GM19023 (cell line): ENCODE results near the gene NHERF2.

Experiments
- ATAC-seq: cut with Tn5 transposase; IDR thresholded peaks from one replicate; pipeline ENCODE4 v1.9.1; 2021; ENCODE audit warnings: mild to moderate bottlenecking, moderate library complexity; ENCODE audit not compliant: unreplicated experiment

The NHERF2 gene

DNA sequence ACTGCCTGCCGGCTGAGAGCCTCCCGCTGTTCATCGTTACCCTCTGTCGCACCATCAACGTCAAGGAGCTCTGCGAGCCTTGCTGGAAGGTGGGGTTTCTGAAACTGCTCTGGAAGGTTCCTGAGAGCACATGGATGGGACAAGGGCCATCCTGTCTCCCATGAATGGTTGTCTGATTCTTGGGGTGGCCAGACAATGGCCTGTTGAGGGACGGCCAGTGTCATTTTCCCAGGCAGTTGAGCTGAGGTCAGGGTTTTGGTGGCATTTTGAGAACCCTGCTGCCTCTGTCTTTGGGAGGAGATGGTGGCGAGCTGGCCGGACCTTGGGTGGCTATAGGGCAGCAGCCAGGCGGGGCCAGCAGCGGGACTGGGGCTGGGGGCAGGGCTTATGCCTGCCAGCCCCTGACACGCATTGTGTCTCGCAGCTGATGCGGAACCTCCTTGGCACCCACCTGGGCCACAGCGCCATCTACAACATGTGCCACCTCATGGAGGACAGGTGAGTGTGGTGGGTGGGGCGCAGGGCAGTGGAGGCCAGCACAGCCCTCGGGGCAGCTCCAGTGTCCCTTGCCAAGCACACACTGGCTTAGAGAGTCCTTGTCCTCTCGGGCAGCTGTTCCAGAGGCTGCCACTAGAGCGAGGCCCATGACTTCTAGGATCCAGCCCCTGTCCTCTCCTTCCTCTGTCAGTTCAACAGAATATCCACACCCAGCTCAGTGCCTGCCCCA lies 30.1 kb downstream of the NHERF2 start:
- no peak for ATAC-seq

DNA sequence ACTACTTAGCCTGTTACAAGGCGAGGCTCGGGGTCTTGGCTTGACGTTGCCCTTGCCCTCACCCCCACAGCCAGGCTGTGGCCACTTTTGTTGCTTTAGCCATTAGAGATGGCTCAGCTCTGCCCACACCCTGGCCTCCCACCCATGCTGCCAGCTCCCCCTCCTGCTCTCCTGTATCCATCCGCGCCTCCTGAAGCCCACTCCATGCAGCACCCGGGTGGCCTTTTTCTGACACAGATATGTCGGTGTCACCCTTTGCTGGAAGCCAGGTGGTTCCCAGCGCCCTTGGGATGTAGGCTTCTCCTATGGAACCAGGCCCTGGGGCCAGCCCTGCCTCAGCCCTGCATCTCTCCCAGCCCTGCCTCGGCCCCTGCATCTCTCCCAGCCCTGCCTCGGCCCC lies 30.7 kb downstream of the NHERF2 start:
- ATAC-seq = no peak

DNA sequence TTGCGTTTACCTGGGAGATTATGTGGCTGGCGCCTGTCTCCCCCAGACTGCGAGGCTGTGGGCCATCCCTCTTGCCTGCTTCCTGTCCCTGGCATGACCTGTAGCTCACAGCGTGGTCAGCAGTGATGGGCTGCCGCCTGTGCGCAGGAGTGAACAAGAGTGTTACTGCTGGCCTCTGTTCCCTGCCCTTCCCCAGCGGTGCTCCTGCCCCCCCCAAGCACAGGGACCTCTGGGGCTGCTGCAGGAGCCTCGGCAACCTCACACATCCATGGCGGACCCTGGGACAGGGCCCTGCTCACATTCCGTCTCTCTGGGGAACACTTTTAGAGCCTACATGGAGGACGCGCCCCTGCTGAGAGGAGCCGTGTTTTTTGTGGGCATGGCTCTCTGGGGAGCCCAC lies 31.7 kb downstream of the NHERF2 start:
- no peak for ATAC-seq

DNA sequence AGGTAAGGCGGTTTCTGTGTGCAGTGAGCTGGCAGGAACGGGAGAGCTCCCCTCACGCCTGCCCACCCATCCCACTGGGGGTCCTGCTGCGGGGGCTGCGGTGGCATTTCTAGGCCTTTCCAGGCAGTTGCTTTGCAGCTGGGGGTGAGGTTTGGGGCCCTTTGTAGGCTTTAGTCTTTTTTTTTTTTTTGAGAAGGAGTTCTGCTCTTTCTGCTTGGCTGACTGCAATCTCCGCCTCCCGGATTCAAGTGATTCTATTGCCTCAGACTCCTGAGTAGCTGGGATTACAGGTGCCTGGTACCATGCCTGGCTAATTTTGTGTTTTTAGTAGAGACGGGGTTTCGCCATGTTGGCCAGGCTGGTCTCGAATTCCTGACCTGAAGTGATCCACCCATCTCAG lies 32.2 kb downstream of the NHERF2 start:
- ATAC-seq = no peak

DNA sequence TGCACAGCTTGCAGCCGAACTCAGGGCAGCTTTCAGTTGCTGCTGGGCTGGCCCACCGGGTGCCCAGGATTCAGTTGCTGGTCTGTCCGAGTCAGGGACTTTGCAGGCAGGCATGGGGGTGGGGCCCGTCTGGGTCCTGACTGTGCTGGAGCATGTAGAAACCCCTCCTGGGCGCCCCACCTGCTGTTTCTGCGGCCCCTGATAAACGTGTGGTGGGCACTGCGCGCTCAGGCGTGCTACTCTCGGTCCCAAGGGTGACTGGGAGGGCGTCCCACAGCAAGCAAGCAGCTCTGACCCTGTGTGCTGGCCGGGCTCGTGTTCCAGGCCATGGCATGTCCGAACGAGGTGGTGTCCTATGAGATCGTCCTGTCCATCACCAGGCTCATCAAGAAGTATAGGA lies 33.6 kb downstream of the NHERF2 start:
- no peak for ATAC-seq

DNA sequence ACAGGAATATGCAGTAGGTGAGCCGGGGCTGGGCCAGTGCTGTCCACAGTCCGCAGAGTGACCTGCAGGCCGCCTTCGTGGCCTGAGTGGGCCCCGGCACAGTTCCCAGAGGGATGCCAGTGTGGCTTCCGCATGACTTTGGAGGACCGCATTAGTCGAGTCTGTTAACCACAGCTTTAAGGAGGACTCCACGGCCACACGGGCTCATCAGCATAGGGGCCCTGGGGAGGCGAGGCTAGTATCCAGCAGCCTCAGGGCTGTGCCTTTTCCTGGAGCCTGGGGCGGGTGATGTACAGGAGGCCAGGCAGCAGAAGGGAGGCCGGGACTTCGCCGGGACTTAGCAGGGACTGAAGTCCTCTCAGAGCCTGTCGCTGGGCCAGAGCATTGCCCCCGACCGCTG lies 34.3 kb downstream of the NHERF2 start:
- no peak for ATAC-seq

DNA sequence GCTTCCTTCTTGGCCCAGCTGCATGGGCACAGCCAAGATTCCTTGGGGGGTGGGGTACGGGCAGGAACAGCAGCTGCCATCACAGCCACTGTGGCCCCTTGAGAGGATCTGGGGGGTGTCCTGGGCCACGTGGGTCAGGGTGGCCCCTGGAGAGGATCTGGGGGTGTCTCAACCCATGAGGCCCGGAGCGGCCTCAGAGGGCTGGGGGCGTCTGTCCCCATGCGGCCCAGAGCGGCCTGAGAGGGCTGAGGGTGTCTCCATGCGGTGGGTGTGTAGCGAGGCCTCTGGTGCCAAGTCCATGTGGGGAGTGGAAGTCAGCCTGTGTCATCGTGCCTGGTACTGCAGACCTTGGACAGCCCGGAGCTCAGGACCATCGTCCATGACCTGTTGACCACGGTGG lies 34.8 kb downstream of the NHERF2 start:
- ATAC-seq = no peak

DNA sequence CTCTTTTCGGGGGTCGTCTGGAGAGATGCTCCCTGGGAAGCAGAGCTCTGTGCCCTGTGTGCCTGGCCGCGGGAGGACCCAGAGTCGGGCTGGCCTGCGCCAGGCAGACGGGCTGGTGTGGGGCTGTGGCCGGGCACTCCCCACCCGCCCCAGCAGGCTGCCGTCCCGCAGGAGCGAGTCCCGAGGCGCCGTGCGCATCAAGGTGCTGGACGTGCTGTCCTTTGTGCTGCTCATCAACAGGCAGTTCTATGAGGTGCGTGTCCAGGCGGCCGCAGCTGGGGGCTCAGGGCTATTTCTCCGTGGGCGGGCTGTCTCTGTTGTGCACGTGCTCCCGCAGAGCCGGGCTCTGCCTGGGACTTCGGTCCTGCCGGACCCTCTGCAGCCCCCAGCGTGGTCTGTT lies 36.1 kb downstream of the NHERF2 start:
- no peak for ATAC-seq

DNA sequence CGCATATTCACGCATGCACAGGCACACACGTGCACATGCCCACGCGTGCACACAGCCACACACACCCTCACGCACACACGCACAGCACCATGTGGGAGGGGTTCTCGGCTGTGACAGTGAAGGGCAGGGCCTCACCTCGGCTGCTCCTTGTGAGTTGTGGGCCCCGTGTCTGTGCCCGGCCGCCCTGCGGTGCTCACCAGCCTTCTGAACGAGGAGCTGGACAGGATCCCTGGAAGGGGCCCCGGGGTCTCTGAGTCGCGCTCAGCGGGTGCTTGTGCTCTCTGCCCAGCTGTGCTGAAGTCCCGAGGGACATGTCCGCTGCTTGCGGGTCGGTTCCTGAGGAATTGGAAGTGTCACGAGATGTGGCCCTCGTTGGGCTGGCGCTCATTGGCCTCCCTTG lies 37.2 kb downstream of the NHERF2 start:
- ATAC-seq = no peak

DNA sequence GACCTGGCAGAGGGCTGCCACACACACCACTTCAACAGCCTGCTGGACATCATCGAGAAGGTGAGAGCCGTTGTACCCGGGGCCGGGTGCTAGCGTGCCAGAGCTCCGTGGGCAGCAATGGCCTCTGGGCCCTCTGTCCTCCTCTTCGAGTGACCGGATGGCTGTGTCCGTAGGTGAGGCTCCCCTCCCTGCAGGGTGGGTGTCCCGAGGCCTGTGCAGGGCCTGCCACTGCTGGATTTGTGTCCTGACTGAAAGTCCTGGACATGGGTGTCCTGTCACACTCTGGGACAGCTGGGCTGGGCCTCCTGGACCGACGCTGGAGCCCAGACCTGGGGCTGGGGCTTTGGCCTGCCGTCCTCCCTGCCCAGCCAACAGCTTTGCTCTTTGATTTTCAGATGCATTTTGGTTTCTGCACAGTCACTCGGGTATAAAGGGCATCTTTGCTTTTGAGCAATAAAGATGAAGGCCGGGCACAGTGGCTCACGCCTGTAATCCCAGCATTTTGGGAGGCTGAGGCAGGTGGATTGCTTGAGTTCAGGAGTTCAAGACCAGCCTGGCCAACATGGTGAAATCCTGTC lies 37.8 kb downstream of the NHERF2 start:
- no peak for ATAC-seq

DNA sequence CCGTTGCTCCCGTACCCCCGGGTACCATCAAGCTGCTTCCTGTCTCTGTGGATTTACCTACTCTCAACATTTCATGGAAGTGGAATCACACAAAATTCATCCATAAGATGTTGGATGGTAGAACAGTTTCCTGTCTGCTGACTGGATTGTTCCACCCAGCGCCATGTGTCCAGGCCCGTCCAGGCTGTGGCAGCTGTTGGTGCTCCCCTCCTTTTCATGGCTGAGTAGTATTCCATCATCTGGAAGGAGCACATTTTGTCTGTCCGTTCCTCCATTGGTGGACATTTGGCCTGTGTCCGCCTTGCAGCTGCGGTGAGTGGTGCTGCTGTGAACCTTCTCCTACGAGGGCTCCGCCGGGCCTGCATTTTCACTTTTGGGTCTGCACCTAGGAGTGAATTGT lies 39.4 kb downstream of the NHERF2 start:
- no peak for ATAC-seq

DNA sequence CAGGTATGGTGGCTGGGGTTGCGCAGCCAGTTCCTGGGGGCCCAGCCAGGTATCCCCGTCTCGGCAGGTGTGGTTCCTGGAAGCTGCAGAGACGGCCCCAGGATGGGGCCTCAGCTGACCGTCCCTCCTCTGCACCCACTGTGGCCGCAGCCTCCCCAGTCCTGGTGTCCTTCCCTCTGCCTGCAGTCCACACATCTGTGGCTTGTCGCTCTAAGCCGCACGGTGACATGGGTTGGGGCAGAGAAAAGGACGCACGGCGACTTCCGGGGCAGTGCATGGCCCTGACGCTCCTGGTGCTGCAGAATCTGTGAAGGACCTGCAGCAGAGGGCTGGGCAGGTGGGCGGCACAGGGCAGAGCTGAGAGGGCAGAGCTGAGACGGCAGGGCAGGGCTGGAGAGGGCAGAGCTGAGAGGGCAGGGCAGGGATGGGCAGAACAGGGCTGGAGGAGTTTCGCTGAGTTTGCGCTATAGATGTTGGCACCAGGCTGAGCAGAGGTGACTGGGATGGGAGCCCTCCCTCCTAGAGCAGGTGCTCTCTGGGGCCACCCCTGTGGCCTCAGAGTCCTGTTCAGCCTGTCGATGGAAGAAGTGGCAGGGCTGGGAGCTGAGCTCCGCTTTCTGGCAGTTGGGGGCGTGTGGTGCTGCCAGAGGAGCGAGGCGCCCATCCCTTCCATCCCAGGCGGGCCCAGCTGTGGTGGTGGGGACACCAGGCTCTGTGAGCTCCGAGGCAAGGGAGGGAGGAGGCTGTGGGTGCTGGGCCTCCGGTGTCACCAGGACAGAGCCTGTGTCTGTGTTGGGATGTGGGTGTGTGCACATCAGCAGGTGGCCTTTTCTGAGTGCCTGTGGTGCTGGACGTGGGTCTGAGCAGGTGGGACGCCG lies 44.1 kb downstream of the NHERF2 start:
- ATAC-seq = no peak

DNA sequence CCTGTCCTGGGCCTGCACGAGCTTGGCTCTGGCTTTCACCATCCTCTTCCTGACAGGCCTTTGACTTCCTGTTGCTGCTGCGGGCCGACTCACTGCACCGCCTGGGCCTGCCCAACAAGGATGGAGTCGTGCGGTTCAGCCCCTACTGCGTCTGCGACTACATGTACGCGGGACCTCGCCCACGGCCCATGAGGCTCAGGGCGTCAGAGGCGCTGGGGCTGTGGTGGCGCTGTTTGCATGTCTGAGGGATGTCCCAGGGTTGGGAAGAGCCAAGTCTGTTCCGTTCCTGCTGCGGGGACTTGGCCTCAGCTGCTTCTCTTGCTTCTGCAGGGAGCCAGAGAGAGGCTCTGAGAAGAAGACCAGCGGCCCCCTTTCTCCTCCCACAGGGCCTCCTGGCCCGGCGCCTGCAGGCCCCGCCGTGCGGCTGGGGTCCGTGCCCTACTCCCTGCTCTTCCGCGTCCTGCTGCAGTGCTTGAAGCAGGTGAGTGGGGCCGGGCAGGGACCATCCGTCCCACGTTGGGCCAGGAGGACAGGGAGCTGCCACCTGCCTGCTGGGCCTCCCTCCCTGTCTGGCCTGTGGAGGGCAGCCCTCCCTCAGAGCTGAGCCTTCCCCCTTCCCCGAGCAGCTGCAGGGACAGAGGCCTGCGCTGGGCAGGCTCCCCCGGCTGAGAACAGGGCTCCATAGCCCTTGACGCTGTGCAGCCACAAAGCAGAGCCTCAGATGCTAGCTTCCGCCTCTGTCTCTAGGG lies 44.9 kb downstream of the NHERF2 start:
- ATAC-seq = no peak

DNA sequence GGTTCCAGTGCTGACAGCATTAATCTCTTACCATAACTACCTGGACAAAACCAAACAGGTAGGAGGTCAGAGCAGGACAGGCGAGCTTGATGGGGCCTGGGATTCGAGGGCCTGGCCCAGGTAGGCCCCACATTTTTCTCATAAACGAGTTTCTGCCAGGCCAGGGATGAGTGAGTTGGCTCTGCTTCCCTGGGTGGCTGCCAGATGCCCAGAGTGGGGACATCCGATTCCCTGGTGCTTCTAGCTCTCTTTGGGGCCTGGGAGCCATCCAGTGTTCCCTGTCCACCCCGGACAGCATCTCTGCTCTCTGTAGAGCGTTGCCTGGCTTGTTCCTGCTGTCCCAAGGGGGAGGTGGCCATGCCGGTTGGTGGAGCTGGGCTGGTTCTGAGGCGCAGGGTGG lies 46.2 kb downstream of the NHERF2 start:
- ATAC-seq = no peak

DNA sequence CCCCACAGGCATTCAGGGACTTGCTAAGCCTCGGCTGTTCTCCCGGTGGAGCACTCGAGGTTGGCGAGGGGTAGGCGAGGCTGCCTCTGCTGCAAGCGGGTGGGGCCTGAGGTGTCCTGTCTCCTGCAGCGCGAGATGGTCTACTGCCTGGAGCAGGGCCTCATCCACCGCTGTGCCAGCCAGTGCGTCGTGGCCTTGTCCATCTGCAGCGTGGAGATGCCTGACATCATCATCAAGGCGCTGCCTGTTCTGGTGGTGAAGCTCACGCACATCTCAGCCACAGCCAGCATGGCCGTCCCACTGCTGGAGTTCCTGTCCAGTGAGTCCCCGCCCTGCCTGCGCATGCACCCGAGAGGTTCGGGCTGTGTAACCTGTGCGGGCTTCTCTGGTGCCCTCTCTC lies 47.4 kb downstream of the NHERF2 start:
- no peak for ATAC-seq

DNA sequence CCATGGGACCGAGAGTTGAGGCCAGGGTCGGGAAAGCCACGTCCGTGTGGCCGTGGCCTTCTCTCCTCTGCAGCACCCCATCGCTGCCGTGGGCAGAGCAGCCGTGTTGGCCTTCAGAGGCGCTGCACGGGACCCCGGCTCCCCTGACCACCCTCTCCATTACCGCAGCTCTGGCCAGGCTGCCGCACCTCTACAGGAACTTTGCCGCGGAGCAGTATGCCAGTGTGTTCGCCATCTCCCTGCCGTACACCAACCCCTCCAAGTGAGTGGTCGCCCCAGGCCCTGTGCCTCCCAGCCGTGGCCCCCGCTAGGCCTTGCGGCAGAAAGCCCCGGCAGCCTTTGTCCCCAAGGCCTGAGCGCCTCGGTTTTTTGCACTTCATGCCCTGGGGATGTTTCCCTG lies 48.9 kb downstream of the NHERF2 start:
- no peak for ATAC-seq

DNA sequence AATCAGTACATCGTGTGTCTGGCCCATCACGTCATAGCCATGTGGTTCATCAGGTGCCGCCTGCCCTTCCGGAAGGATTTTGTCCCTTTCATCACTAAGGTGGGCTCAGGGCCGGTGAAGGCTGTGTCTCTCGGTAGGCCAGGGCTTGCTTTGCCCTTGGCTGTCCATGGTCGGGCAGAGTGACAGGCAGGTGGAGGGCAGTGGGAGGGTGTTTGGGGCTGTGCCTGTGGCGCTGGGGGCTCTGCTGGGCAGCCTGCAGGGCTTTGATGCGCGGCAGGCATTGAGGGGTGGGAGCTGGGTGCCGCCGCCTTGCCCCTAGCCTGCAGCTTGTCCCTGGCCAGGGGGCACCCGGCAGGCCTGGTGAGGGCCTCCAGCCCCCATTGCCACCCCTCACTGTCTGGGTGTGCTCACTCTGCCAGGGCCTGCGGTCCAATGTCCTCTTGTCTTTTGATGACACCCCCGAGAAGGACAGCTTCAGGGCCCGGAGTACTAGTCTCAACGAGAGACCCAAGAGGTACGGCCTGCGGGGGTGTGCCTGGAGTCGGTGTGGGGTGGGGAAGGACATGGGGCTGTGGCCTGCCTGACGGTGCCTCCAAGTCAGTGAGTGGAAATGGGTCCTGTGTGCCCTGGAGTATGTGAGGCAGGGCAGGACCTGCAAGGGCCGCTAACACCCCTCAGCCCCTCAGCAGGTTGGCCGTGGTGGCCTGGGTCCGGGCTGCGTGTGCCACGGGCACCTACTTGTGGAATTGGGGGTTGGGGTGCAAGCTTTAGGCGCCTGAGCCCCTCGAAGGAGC lies 49.6 kb downstream of the NHERF2 start:
- no peak for ATAC-seq

DNA sequence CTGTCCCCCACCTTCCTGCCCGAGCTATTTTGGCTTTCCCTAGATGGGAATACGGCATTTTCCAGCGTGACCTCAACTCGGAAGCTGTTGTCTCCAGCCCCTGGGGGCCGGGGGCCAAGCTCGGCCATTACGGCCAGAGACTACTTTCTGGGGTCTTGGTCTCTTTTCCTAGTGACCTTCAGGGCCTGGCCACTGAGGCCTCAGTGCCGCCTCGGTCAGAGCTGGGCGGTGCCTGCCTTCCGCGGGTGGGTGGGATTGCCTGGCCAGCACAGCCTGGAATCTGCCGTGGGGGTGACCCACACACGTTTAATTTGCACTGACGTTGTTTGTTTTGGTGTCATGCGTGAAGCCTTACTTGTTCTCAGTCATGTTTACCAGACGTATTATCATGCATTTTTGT lies 50.3 kb downstream of the NHERF2 start:
- ATAC-seq = no peak

DNA sequence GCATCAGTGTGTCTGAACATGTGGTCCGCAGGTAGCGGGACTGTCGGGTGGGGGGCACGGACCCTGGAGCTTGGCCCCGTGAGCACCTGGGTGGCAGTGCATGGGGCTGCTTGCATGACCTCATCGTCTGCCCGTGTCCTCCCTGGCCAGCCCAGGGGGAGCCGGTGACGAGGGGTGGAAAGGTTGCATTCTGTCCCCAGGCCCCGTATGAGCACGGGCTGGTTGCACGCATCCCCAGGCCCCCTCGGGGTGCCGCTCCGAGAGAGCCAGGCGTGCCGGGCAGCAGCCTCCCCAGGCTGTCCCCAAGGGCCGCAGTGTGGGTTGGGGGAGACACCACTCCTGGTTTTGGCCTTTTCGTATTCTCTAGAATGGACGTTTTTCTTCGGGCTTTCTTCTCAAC lies 51.0 kb downstream of the NHERF2 start:
- ATAC-seq = no peak

DNA sequence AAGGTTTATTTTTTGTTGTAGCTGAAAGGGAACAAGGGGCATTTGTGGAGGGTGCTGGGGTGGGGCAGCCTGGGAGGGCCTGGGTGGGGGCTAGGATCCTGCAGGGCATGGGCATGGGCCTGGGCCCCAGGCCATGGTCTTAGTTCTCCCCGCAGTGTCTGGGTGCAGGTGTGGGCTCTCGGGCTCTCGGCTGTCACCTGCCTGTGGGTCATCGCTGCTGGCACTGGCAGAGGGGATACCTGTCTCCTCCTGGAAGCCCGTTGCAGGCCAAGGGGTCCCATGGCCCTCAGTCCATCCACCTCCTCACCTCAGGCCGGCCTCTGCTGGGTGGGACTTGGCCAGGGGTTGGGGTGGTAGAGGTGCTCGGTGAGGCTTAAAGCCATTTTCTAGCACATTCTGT lies 51.4 kb downstream of the NHERF2 start:
- ATAC-seq = no peak

DNA sequence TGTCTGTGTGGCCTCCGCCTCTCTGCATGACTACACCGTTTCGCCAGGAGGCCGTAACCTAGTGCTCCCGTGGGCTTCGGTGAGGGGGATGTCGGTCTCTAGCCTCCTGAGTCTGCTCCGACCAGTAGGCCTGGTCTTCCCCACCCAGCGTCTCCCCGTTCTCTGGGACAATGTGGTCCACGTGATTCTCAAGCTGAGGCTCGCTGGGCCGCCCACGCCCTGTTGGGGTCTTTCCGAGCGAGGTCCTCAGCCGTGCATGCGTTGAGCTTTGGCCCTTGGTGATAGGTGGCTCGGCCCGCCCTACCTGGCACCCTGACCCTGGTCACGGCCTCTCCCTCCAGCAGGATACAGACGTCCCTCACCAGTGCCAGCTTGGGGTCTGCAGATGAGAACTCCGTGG lies 52.0 kb downstream of the NHERF2 start:
- no peak for ATAC-seq
